ENCODE data around the gene ST6GALNAC4.

- TF ChIP-seq POLR2A (IDR thresholded peaks at IDR 0.05) = no peak
- TF ChIP-seq POLR2AphosphoS5 (IDR thresholded peaks at IDR 0.05) = no peak
- no peak for TF ChIP-seq CTCF (IDR thresholded peaks at IDR 0.05)
These were observed 40.6 kb downstream of the ST6GALNAC4 start for GRCh38 chr9:127876026-127876763.

Data from stomach (tissue), 4 donors.